ENCODE results near the gene TUFM.
"Not testable (repeated sequence)": the region's sequence is repeated elsewhere in the genome, so short reads cannot be mapped to it uniquely, and the experiment has no call there.

- TF ChIP-seq CTCF (IDR thresholded peaks at IDR 0.05 in 2 of 3, conservative IDR thresholded peaks at IDR 0.05 in 1 of 3; ENCODE audit: borderline replicate concordance in 1 of 3, insufficient read depth in 1 of 3, low read depth in 2 of 3, low read length in 2 of 3) = peak; percentile 25 to 34 (median 32); a peak in 5 of 6 replicates
- not testable (repeated sequence) for TF ChIP-seq ZBTB33 (IDR thresholded peaks at IDR 0.05; ENCODE audit: extremely low read depth, insufficient replicate concordance, low read length); POLR2AphosphoS5 (IDR thresholded peaks at IDR 0.05; ENCODE audit: low read depth, low read length); SP1 (IDR thresholded peaks at IDR 0.05; ENCODE audit: low read depth); YY1 (IDR thresholded peaks at IDR 0.05; ENCODE audit: extremely low read depth, insufficient replicate concordance, low read depth, low read length); JUND (IDR thresholded peaks at IDR 0.05); POLR2A (IDR thresholded peaks at IDR 0.05; ENCODE audit: borderline replicate concordance, extremely low read depth, insufficient read depth, insufficient read length); REST (IDR thresholded peaks at IDR 0.05; ENCODE audit: low read depth); ELF1 (IDR thresholded peaks at IDR 0.05; ENCODE audit: borderline replicate concordance, low read depth); ZNF274 (IDR thresholded peaks at IDR 0.05; ENCODE audit: low read depth, low read length); ATF3 (IDR thresholded peaks at IDR 0.05); EZH2phosphoT487 (IDR thresholded peaks at IDR 0.05; ENCODE audit: borderline replicate concordance)
- peak; percentile 59 for TF ChIP-seq RAD21 (IDR thresholded peaks at IDR 0.05; ENCODE audit: low read depth)
Measured at GRCh38 chr16:28802235-28803019, 43.7 kb downstream of the TUFM start.

Data from HCT116 (cell line).